GM21390 (cell line): ENCODE data around the gene ELOVL2.
"Not testable (repeated sequence)": the region's sequence is repeated elsewhere in the genome, so short reads cannot be mapped to it uniquely, and the experiment has no call there.

Experiments
- ATAC-seq: cut with Tn5 transposase; IDR thresholded peaks from one replicate; pipeline ENCODE4 v1.9.1; 2021; ENCODE audit not compliant: unreplicated experiment

ELOVL2 gene

DNA sequence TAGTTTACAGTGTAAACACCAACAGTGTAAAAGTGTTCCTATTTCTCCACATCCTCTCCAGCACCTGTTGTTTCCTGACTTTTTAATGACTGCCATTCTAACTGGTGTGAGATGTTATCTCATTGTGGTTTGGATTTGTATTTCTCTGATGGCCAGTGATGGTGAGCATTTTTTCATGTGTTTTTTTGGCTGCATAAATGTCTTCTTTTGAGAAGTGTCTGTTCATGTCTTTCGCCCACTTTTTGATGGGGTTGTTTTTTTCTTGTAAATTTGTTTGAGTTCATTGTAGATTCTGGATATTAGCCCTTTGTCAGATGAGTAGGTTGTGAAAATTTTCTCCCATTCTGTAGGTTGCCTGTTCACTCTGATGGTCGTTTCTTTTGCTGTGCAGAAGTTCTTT lies 59.1 kb downstream of the ELOVL2 start:
- ATAC-seq, result not testable (repeated sequence)

DNA sequence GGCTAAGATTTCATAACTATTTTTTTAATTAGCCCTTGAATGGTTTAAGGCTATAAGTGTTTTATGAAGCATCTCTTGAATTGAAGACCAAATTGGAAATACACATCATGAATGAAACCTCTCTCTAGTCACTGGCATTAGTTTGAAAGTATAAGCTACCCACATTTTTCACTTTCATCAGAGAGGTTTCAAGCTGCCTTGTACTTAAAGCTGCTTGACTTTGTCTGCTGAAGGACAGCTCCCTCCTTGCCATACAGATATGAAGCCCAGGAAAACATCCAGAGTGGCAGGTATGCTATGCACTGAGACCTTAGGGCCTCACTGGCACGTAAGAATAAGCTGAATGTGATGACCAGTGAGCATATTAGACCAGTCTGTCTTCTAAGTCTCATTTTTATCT lies 62.7 kb downstream of the ELOVL2 start:
- no peak for ATAC-seq

DNA sequence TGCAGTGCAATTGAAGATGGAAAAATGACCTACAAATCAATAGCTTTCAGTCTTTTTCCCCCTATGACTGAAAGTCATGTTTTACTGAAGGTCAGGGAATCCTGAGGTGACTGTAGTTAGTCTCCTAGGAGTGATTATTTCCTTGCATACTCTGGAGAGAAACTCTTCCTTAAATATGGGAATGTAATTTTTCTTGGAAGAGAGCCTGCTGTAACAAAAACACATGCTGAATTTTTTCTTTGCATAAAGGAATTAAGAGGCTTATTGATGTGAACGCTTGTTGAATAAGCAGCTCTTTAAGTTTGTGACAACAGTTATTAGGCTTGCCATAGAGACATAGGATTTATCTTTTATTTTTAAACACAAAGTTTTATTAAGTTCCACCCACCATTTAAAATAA lies 64.5 kb downstream of the ELOVL2 start:
- no peak for ATAC-seq

DNA sequence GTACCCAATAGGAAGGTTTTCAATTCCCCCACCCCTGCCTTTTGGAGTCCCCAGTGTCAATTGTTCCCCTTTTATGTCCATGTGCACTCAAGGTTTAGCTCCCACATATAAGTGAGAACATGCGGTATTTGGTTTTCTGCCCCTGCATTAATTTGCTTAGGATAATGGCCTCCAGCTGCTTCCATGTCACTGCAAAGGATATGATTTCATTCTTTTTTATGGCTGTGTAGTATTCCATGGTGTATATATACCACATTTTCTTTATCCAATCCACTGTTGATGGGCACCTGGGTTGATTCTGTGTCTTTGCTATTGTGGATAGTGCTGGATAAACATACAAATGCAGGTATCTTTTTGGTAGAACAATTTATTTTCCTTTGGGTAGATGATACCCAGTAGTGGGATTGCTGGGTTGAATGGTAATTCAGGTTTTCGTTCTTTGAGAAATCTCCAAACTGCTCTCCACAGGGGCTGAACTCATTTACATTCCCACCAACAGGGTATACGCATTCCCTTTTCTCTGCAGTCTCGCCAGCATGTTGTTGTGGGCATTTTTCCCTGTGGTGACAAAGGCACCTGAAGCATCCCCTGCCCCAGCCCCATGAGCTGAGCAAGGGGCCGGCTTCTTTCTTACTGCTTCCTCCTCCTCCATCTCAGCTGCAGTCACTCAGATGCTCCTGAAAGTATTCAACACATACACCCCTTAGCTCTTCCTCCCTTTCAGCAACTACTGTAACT lies 66.7 kb downstream of the ELOVL2 start:
- no peak for ATAC-seq

DNA sequence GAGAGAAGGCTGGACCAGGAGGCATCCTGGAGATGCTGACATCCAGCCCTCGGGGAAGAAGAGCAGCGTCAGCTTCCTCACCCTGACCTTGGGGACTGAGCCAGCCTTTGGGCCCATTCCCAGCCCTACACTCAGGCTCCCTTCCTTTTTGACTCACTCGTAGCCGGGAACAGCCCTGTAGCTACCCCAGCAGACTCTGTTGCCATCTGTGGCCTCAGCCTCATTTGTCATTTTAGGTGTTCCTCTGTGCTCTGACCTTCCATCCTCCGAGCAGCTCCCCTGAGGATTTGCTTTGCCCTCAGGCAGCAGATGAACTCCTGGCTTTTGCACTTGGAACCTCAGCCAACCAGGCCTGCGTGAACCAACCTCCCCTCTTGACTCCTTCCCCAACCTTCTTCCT lies 67.5 kb downstream of the ELOVL2 start:
- ATAC-seq, result no peak

DNA sequence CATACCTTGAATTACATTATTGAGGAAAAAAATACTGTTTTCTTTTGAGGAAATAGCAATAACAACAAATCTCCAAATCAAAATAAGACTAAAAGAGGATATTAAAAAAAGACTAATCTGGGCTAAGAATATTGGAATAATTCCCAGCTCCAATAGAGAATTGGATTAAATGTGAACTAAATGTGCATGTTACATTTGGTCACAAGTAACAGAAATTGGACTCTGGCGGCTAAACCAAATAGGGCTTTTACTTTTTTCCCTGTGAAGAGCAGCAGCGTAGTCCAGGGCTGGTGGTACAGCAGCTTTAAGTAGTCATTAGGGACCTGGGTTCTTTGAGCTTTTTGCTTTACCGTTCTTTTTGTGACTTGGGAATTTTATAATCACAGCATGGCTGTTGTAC lies 71.9 kb downstream of the ELOVL2 start:
- no peak for ATAC-seq

DNA sequence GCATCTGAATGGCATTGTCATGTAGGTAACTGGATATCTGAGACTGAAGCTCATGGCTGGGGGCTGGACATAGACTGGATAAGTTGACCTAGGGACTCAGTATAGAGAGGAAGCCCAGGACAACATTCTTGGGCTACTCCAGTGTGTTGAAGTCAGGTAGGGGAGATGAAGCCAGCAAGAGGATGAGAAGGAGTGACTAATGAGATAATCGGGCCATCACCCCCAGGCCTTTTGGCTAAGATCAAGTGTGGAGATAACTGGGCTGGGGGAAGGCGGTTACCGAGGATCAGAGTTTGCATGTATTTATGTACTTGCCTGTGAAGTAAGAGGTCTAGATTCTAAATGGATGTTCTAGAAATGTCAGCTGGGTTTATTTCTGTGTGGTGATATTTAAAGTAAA lies 73.4 kb downstream of the ELOVL2 start:
- no peak for ATAC-seq

DNA sequence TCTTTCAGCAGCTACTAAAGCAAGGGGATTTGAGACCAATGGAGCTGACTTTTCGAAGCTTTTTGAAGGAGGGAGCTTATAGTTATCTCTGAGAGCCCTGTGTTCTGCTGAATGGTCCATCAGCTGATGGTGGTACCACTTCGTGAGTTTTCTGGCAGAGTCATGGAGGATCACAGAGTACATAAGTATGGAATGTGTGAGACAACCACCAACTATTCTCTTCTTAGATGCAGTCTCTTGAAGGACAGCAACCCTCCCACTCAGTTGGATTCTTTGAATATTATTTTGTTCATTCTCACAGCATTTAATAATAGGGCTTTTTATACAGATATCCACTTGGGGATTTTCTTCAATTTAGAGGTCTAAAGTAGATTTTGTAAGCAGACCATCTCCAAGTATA lies 75.3 kb downstream of the ELOVL2 start:
- ATAC-seq, result no peak

DNA sequence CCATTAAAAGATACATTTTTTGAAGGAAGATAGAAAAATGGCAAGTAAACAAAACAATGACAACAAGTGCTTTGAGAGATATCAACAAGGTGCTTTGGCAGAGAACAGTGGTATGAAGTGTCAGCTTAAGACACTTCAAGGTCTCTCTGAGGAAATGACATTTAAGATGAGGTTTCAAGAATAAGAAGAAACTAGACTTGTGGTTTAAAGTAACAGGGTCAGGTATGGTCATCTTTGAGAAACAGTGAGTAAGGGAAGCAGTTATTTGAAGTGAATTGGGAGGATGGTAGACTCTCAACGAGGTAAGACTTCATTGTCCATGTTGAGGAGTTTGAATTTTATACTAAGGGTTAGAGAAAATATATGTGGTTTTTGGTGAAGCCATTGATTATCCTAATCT lies 79.4 kb downstream of the ELOVL2 start:
- peak; percentile 97 for ATAC-seq

DNA sequence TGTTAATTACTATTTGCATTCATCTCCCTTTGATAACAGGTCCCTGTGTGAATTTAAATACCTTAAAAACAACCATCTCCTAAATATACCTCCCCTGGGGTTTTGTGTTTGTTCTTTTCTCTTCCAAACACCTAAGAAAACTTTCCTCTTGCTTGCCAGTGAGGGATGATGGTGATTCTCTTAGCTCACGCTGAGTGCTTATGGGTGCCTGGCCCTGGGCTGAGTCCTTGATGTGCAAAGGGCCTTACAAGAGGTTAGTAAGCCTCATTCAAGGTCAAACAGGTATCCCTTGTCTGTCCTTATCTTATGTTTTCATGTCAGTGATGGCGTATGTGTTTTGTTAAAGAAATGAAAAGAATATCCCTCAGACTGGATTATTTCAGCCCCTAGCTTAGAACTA lies 81.0 kb downstream of the ELOVL2 start:
- ATAC-seq, result peak; percentile 2

DNA sequence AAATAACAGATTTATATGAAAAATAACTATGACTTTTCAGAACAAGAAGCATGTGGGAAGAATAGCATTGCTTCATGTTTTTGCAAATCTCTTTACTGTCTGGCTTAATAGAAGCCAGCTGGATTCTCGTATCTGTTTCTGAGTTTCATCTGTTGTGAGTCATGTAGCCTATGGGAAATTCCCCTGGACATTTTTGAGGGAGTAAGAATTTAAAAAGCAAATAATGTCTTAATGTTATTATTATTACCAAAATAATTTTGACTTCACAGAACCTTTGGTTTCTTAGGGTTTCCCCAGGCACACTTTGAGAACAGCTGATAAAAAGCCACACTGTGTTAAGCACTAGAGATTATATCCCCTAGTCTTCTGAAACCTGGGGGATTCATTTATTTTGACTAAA lies 81.4 kb downstream of the ELOVL2 start:
- peak; percentile 43 for ATAC-seq

DNA sequence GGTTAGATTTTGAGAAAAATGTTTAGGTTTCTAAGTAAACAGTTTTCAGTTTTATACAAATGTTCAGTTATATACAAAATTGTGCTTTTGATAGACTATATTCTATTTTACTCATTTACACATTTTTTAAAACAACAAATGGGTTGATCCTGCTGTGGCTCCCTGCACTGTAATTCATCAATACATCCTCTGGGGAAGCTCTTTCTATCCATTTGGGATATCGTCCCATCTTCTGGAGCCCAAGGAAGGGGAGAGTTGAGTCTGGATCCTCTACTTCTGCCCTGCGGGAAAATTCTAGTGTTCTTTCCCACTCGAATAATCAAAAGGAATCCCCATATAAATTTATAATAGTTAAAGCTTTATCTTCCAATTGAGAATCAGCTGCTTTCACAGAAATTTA lies 82.3 kb downstream of the ELOVL2 start:
- no peak for ATAC-seq

DNA sequence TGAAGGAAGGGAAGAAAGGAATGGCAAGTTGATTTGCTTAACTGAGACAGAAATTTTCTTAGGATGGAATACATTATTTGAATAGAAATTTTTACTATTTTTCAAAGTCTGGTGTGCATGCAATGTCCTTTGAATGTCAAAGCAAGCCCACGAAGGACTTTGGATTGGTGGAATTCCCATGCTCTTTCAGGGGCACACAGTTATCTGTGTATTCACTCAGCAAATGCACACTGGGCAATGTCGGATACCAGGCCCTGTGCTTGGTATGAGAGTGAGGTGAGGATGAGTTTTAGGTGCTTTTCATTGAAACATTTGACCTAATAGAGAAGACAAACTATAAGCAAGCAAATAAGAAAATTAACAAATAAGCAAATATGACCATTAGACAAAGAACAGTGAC lies 83.9 kb downstream of the ELOVL2 start:
- no peak for ATAC-seq

DNA sequence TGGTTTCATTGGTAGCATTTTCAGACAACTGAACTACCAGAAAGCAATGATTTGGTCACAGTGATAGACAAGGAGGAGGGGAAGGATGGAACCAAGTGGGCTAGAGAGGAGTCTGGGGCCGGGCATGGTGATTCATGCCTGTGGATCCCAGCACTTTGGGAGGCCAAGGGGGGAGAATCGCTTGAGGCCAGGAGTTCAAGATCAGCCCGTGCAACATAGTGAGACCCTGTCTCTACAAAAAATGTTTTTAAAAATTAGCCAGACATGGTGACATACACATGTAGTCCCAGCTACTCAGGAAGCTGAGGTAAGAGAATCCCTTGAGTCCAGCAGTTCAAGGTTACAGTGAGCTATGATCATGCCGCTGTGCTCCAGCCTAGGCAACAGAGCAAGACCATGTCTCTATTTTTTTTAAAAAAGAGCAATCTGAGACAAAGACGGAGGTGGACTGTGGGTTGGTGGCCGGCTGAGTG lies 86.7 kb downstream of the ELOVL2 start:
- ATAC-seq, result no peak

DNA sequence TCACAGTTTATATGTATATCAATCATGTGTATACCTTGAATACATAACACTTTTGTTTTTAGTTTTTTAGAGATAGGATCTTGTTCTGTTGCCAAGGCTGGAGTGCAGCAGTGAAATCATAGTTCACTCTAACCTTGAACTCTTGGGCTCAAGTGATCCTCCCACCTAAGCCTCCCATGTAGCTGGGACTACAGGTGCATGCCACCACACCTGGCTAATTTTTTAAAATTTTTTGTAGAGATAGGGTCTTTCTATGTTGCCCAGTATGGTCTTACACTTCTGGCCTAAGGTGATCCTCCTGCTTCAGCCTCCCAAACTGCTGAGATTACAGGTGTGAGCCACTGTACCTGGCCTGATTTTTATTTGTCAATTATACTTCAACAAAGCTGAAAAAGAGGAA lies 87.3 kb downstream of the ELOVL2 start:
- no peak for ATAC-seq

DNA sequence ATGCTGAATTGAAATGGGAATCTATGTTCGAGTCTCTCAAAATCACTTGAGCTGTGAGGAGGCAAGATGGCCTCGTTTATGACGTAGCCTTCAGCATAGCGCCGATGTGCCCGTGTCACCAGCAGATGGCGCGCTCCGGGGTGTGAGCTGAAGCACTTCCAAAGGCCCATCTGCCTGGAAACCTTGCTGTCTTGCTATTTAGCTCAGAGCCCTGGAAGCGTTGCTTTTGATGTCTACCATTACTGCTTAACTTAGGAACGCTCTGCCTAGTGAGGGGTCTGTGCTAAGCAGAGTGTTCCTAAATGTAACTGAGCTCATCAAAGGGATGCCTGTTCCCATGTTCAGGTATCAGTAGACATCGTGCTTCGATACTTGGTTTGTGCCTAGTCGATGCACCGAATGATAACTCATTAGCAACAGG lies 89.5 kb downstream of the ELOVL2 start:
- peak; percentile 83 for ATAC-seq

DNA sequence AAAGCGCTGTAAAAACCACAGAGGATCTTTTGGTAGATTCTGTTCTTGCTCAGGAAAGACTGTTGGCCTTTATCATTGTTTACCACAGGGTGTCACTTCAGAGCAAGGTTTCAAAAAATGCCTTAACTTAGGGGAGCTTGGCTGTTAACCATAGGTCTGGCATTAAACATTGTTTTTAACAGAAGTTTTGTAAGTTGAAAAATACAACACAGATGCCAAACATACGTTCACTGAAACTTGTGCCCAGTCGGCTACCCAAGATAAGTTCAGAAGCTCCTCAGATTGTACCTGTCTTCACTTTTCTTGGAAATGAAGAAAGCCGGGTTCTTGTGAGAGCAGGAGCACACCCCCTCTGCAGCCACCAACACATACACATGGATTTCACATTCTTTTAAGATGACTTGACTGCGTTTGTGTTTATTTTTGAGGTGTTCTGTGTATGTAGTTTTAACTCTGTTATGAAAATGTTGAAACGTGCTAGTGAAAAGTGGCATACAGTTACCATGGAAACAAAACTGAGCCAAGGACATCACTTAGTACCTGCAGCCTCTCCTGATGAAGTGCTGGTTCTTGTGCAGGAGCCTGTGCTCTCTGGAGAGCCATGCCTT lies 92.3 kb downstream of the ELOVL2 start:
- no peak for ATAC-seq

DNA sequence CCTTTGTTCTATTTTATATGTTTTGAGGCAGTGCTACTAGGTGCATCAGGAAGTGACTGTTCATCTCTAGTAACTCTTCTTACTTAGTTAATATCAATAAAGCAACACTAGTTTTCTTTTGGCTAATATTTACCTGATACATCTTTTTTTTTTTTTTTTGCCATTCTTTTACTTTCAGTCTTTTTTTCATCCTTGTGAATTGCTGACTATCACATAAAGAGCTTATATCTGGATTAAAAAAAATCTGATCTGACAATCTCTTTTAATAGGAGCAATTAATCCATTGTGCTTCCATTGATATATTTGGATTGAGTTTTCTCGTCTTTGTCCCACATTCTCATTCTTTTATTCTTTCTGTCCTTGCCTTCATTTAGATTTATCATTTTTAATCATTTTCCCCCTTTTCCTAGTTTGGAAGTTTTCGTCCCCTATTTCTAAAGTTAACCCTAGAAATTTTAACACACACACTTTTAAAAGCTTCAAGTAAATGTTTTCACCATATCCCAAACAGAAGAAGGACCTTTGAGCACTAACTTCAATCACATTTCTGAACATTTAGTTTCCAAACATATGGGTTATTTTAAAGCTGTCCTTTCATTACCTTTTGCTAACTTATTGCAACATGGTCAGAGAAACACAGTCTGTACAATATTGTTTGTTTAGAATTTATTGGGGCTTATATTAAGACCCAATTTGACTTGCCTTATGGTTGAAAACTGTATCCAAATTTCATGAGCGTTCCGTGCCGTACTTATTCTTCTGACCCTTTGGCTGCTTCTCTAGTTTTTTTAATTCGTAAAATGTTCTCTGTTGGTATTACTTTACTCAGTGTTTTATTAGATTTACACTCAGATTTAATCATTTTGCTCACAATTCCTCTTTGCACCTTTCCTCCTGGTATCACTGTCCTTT lies 94.3 kb downstream of the ELOVL2 start:
- ATAC-seq, result no peak

DNA sequence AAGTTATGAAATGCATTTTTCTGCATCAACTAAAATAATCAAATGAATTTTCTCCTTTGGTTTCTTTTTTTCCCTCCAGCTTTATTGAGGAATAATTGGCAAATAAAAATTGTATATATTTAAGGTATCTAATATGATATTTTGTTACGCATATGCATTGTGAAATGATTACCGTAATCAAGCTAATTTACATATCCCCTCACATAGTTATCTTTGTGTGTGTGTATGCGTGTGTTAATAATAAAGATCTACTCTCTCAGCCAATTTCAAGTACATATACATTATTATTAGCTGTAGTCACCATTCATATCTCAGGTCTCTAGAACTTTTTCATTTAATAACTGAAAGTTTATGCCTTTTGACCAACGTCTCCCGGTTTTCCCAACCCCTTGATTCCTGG lies 96.1 kb downstream of the ELOVL2 start:
- no peak for ATAC-seq

DNA sequence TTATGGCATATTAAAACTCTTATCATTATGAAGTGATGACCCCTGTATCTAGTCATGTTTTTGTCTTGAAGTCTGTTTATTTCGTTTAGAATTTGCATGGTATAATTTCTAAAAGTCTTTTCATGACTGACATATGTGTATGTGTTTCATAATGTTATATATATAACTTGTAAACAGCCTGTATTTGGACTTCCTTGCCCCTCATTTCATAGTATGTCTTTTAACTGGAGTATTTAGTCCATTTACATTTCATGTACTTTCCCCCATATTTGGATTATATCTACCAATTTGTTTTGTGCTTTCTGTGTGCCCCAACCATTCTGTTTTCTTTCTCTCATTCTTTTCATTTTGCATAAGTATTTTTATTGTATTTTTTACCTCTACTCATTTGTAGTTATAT lies 98.3 kb downstream of the ELOVL2 start:
- no peak for ATAC-seq

DNA sequence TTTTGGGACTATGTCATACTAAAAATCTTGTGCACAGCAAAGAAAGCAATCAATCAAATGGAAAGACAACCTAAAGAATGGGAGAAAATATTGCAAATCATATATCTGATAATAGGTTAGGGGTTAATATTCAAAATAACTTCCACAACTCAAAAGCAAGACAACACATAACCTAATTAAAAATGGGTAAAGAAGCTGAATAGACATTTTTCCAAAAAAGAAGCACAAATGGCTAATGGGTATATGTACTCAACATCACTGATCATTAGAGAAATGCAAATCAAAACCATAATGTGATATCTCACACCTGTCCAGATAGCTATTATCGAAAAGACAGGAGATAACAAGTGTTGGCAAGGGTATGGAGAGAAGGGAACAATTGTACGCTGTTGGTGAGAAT lies 104.3 kb downstream of the ELOVL2 start:
- ATAC-seq, result no peak

DNA sequence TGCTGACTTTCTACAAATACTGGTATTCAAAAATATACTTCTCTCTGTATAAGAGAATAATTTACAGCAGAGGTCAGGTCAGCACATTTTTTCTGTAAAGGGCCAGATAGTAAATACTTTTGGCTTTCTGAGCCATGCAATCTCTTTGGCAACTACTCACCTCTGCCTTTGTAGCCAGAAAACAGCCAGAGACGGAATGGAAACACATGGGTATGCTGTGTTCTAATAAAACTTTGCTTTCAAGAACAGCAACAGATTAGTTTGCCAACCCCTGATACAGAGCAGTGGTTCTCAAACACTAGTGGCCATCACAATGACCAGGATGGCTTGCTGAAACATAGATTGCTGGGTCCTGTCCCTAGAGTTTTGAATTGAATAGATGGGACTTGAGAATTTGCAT lies 111.0 kb downstream of the ELOVL2 start:
- ATAC-seq, result no peak
